Colon (tissue), 2 donors: ENCODE results near the gene KHNYN.

Experiments used
- FAIRE-seq: peaks from 2 replicates; lab custom pipeline; 2012; peaks lifted over from hg19 to GRCh38; lab: Jason Lieb, UNC
- donor health status: control.
- donor health status: control.

KHNYN gene

DNA sequence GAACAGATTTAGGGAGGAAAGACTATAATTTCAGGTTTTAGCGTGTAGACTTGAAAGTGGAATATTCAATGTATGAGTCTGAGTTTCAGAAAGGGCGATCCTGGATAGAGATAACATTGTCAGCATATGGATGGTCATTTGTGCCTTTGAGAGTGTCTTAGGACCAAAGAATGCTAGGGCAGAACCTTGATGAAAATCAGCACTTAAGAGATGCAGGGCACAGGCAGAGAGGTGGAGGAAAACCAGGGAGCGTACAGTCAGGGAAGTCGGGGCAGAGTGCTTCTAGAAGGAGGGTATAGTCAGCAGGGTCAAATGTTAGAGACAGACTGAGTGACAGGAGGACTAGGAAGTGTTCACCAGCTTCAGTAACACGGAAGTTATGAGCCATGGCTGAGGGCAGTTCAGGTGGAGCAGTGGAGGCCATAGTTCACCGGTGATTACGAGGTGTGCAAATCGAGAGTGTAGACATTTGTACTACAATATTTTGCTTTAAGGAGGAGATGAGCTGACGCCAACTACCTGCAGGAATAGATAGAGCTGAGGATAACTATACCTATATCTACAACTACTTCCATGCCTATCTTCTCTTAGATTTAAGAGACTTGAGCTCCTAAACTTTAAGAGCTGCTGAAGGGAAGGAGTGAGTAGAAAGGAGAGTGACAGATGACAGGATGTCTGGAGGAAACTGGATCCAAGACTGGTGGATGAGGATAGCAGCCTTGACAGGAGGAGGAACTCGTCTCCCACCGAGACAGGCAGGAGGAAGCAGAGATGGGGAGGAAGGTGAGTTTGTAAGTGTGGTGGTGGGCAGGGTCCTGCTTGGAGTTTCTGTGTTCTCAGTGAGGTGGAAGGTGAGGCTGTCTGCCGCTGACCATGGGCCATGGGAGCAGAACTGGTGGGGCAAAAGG, 6.8 kb upstream of the KHNYN start:
- FAIRE-seq = no peak

DNA sequence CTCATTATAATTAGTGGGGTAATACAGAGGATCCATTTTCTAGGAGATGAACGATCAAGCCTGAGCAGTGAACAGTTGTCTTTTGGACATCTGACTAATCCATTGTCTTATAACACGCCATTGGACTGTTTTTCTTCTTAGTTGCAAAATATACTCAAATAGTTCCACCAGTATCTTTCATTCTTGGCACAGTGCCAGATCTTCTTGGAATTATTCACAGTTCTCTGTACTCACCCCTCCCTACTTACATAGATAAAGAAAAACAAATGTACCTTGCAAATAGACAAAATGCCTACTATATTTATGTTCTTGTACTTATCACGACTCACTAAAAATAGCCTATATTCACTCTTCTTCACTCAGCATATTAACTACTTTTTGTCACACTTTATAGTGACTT, 4.0 kb upstream of the KHNYN start:
- no peak for FAIRE-seq

DNA sequence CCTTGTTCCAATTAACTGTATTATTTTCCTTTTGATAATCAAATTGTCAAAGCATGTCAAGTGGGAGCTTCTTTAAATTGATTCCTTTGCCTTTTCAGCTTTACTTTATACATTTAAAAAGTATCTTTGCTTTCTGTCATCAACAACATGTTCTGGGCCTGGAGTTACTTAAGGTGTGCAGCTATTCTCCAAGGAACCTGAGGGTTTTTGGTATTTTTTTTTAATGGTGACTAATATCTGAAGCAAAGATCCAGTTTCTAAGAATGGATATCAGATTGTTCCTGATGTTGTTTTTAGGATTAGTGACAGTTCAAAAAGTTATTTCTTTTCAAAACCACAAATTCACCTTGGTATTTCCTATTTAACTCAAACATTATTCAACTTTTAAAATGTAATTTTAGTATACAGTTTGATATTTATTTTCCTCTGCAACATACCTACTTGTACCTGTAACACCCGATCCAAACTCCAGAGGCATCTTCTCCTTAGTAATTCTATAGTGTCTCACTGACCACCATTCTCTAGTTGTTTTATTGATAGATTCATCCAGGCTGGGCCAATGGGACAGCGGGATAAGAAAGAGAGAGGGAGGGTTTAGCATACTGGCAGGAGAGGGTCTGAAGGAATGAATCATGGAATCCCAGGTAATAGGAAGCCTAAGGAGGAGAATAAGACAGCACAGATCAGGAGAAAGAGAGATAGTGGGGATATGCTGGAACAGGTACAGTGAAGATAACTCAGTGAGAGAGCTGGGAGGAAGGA, 3.4 kb upstream of the KHNYN start:
- no peak for FAIRE-seq

DNA sequence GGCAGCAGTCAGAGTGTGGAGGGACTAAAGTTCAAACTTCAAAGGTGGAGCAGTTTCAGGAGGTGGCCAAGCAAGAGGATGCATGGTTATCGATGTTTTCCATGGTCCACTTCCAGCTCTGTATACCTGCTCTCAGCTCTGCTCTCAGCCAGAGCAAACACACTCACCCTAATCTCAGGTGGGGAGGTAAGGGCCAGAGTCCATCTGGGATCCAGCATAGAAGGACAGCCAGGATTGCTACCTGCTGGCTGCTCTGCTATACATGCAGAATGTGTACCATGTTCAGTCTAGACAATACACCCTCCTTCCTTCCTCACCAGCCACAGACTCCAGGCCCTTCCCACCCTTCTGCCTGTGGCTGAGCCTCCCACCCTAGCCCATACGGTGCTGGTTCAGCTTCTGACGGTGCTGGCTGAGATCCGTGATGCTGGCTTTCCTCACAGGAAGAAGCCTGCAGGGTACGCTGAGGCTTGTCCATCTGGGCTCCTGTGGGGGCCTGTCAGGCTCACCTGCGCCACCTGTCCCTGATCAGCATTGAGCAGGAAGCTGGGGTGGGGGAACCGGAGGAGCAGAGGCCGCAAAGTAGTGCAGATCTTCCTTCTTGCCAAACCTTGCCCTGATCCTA, 2.7 kb upstream of the KHNYN start:
- FAIRE-seq = no peak

DNA sequence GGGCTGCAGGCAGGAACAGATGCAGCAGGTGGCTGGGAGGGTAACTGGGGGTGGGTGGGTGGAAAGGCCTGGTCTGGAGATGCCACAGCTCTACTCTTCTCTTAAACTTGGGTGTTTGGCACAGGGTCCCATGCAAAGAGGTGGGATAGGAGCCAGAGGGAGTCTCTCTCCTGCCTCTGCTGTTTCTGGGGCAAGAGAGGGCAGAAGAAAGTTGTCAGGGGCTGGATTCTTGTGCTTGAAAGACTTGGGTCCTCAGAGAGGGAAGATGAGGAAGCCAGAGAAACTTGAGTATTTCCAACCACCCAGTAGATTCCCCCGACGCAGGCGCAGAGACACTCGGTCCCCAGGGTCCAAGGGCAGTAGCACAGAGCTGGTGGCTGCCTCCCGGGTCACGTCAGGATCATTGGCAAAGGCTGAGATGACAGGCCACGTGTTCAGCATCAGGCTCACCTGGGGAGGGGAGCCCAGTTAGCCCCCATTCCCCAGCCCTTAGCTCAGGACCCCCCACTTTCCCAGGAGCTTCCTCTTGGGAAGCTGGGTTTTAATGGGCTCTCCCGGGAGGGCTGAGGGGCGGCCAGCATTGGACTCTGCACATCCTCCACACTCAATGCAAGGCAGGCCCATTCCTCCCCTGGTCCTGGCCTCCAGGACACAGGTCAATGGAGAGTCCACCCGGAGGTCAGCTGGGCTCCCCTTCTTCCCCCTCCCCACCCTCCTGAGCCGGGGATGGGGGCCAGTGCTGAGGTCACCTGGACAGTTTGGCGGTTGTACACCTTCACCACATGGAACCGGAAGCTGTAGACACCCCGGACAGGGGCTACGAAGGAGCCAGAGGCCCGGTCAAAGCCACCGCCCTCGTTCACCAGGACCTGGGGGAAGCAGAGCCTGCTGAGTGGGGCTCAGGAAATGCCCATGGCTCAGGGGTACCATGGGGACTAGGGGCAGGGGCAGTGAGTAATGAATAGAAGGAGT, 1.9 kb upstream of the KHNYN start:
- FAIRE-seq = no peak

DNA sequence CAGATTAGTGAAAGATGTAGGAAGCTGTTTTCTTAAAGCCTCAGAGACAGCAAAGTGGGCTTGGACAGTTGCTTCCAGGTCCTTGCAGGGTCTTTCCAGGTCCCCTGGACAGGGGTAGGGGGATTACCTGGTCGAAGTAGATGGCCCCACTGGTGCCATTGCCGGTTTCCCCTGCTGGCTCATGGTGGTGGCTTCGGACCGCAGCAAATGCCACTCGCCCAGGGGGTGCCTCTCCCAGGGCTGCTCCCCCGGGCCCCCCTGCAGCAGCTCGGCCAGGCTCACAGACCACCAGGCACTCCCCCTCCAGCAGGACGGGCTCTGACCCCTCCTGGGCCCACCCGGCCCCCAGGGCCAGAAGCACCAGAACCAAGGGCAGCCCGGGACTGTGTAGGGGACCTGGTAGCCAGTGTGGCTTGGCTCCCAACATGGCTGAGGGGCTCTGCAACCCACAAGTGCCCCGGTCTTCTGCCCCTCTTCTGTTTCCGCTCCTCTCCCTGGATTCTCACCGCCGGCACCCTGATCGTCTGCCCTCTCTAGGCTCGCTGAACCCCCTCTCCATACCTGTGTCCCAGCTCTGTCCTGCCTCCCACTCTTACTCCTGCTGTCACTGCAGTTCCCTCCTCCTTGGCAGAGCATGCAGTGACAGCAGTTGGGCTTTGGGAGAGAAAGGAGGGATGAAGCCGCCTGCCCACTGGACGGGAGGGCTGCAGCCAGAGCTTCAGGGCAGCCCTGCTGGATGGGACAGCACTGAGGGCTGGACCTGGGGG, 943 bp upstream of the KHNYN start:
- no peak for FAIRE-seq

DNA sequence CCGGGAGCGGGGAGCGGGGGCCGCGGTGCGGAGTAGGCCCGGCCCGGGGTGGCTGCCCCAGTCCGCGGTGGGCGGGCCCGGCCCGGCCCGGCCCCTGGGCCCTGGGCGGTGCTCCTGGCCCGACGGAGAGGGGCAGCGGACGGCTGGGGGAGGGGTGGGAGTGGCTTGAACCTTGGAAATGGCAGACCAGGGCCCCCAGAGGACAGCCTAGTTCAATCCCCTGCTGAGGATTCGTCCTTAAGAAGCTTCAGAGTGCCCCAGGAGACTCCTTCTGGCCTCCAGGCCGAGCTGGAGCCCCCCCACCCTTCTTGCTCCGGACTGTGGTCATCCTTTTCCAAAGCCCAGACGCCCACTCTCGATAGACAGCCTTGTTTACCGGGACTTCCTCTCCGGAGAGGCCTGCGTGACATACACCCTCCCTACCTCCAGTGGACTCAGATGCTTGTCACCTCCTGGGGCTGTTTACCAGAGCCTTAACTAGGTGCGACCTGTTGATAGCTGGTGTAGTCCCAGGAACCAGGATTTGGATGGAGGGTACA, 458 bp downstream of the KHNYN start:
- FAIRE-seq = no peak

DNA sequence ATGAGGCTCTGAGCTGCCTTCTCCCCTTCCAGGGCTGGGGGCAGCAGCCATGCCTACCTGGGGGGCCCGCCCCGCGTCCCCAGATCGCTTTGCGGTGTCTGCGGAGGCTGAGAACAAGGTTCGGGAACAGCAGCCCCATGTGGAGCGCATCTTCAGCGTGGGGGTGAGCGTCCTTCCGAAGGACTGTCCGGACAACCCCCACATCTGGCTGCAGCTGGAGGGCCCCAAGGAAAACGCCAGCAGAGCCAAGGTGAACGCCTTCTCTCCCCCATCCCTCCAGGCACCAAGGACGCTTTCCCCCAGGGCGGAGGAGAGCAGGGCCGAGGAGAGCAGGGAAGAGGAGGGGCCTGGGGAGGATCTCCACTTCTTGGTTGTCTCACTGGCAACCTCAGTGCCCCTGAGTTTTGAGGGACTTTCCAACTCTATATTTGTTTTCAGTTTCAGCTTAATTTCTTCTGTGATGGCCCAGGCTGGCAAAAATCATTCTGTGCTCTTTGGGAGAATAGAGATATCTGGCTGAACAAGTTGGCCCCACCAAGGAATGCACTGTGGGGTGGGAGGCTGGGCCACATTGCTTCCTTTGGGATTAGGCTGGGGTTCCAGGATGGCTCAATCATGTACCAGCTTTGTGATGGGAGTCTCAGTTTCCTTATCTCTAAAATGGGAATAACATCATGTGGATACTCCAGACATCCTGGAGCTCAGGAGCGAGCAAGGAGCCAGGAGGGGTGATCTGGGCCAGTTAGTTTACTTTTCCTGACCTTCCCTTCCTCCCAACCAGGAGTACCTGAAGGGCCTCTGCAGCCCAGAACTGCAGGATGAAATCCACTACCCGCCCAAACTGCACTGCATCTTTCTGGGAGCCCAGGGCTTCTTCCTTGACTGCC, 1.2 kb downstream of the KHNYN start:
- FAIRE-seq = no peak

DNA sequence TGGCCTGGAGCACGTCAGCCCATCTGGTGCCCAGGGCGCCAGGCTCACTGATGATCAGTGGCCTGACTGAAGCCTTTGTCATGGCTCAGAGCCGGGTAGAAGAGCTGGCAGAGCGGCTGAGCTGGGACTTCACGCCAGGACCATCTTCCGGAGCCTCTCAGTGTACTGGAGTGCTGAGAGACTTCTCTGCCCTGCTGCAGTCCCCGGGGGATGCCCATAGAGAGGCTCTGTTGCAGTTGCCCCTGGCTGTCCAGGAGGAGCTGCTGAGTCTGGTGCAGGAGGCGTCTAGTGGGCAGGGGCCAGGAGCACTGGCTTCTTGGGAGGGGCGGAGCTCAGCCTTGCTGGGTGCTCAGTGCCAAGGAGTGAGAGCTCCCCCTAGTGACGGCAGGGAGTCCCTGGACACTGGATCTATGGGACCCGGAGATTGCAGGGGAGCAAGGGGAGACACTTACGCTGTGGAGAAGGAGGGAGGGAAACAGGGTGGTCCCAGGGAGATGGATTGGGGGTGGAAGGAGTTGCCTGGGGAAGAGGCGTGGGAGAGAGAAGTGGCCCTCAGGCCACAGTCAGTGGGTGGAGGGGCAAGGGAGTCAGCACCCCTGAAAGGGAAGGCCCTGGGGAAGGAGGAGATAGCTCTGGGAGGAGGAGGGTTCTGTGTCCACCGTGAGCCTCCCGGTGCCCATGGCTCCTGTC, 2.0 kb downstream of the KHNYN start:
- FAIRE-seq = no peak

DNA sequence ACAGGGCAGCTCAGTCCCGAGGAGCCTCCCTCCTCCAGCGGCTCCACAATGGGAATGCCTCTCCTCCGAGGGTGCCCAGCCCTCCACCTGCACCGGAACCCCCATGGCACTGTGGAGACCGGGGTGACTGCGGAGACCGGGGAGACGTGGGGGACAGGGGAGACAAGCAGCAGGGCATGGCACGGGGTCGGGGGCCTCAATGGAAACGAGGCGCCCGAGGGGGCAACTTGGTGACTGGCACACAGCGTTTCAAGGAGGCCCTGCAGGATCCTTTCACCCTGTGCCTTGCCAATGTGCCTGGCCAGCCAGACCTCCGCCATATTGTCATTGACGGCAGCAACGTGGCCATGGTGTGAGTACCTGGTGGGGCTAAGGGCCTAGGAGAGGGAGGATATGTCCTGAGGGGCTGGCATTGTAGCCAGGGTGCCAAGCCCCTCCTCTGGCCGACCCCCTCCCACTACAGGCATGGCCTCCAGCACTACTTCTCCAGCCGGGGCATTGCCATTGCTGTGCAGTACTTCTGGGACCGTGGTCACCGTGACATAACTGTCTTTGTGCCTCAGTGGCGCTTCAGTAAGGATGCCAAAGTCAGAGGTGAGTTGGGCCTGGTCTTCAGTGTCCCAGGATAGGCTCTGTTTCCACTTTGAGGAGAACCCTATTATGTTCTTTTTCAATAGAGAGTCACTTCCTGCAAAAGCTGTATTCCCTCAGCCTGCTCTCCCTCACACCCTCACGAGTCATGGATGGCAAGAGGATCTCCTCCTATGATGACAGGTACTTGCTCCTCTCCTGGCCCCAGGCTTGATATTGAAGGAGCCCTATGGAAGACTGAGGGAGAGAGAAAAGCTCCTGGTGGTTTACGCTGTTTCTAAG, 2.7 kb downstream of the KHNYN start:
- FAIRE-seq = no peak

DNA sequence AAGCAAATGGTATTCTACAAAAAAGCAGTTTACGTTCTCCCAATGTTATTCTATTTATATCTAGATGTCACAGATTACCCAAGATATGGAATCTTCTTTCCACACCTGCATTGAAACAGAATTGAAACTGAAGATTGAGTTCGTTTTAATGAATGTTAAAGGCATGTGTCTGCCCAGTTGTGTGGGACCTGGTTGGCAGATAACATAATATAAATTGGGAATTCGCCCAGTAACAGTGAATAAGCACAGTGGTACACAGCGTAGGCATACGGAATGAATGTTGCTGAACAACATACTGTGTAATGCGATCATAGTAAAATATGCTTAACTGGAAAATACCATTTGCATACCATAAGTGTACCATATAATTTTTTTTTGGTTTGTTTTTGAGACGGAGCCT, 4.3 kb downstream of the KHNYN start:
- no peak for FAIRE-seq

DNA sequence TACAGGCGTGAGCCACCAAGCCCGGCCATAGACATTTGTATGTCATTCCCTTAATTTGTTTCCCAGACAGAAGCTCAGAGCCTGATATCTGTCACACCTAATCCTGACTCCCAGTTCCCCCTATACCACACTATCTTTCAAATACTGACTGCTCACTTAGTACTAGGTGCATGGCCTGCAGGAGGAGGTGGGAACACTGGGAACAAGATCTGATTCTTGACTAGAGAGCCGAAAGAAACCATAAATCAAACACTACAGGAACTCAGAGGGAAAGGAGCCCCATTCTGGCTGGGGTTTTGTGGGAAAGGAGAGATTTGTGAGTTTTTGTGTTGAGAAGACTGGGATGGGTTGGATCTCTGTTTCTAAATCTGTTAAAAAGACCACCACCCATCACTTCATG, 4.9 kb downstream of the KHNYN start:
- FAIRE-seq = no peak

DNA sequence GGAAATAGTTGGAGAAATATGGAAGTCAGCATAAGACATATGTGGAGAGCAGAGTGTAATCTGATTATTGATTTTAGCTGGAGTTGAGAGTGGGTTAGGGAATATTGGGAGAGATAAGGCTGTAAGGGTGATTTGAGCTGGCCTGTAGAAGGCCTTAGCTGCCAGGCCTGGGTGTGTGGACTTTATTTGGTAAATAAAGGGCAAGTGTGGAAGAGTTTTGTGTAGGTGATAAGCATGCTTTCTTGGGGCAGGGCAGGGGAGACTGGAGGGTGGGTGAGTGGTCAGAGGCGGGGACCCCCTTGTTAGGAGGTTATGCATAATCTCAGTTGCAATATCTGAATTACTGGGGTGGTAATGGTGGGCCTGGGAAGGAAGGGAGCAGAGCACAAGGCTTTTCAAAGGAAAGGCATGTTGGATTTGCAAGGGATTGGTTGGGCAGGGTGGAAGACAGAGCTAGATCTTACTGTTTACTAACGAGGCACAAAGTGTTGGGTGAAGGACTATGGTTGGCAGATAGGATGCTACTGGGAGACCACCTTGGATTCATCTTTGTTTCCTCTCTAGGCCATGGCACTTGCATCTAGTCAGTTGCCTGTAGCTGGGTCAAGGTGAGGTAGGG, 5.5 kb downstream of the KHNYN start:
- FAIRE-seq = no peak

DNA sequence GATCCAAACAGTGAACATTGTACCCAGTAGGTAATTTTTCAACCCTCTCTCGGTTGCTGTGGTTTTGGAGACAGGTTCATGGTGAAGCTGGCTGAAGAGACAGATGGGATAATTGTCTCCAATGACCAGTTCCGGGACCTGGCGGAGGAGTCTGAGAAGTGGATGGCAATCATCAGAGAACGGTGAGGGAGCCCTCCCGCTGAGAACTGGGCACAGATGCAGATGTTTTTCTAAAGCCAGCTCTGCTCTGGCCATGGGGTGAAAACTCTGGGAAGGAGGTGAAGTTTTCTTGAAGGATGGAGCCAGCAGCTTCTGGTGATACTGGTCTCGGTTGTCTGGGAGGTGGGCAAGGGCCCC, 6.2 kb downstream of the KHNYN start:
- FAIRE-seq = no peak

DNA sequence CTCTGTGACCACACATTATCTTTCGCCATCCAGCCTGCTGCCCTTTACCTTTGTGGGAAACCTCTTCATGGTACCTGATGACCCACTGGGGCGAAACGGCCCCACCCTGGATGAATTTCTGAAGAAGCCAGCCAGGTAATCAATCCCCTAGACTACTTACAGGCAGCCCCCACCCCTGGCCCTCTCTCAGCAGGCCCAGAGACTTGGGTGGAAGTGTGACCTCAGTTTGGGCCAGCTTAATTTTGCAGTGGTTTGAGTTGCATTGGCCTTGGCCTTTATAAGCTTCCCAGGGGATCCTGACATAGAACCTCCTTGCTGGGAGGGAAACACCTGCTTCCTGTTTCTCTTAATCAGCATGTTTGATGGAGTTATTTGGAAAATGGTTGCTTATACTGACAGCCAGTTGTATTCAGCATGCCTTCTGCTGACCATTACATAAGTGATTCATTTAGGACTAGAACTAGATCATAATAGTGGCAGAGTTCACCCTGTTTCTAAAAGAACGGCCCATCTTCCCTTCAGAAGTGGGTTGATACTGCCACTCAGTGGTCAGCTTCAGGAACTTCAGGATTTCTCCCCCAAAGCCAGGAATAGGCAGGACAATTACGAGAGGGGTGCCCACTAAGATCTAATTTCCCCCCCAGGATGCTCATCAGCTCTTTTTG, 6.7 kb downstream of the KHNYN start:
- FAIRE-seq = no peak

DNA sequence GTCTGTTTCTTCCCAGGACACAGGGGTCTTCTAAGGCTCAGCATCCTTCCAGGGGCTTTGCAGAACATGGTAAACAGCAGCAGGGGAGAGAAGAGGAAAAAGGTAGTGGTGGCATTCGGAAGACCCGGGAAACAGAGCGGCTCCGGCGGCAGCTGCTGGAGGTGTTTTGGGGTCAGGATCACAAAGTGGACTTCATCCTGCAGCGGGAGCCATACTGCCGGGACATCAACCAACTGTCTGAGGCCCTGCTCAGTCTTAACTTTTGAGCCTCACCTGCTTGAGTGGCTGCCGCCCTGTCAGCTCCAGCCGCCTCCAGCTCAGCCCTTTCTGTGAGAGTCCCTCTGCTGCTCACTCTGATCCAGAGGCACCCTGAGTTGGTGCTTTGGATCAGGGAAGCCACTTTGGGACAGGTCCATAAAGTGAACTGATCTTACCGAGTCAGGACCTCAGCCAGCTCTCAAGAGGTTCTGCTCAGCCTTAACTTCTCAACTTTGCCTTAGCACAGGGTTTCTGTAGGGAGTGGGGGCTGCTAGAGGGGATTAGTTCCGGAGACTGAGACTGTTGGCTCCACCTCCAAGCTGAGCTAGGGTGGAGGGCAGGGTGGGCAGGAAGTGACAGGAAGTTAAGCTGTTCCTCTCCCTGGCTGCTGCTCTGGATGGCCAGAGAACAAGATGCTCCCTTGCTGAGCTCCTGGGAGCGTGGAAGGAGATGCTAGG, 7.4 kb downstream of the KHNYN start:
- FAIRE-seq = no peak

DNA sequence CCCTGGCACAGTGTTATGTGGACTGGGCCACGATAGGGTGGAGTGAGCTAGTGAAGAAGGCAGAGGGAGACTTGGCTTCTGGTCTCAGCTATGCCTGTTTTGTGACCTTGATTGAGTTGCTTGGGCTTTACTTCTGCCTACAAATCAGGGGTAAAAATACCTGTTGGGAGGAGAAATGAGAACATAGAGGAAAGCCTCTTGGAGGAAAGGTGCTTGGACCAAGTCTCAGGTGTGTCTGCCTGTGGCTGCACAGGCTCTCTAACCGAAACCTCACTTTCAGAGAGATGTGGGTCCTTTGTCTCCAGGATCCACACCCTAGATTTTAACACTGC, 7.9 kb downstream of the KHNYN start:
- no peak for FAIRE-seq
